HG03064 (cell line): ENCODE measurements around the gene CALHM3.
"Not testable (repeated sequence)": the region's sequence is repeated elsewhere in the genome, so short reads cannot be mapped to it uniquely, and the experiment has no call there.

ENCODE experiments used
- ATAC-seq: cut with Tn5 transposase; IDR thresholded peaks from one replicate; pipeline ENCODE4 v1.9.1; 2021; ENCODE audit warnings: low read depth; ENCODE audit not compliant: unreplicated experiment

CALHM3 gene, protein sequence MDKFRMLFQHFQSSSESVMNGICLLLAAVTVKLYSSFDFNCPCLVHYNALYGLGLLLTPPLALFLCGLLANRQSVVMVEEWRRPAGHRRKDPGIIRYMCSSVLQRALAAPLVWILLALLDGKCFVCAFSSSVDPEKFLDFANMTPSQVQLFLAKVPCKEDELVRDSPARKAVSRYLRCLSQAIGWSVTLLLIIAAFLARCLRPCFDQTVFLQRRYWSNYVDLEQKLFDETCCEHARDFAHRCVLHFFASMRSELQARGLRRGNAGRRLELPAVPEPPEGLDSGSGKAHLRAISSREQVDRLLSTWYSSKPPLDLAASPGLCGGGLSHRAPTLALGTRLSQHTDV

DNA sequence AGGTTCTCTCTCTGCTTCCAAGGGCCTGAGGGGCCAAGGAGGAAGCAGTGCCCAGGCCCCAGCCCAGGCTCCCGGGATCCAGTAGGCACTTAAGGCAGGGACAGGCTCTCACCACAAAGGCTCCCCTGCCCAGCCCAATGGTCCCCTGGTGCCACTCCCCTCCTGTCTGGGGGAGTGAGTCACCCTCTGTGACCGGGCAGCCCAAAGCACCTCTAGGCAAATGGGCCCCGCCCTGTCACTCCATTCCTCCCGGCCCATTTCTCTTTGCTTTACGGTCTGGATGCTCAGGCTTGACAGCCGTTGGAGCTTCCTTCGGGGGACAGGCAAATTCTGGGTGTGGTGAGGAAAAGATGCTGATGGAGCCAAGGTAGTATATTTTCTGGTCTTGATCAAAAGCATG lies at the start of gene CALHM3:
CALHM3 (minus strand) TSS at position 106 of the 400 bp plus-strand sequence. CDS start 208 bp downstream, outside the sequence.
- no peak for ATAC-seq

DNA sequence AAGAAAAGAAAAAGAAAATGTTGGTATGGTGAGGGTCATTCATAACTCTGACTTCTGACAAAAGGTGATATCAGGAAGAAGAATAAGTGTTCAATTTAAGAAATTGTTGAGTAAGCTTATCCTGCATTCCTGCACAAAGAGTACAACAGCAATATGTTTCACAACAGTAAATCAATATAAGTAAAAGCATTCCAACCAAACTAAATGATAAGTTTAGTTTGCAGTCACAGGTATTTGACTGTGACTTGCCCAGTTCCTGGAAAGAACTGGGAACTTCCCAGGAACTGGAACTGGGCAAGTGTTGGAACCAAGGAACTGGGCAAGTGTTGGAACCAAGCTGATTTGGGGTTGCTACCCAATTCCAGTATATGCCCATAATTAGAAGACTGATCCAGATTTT lies 49.5 kb upstream of the CALHM3 start:
- no peak for ATAC-seq

DNA sequence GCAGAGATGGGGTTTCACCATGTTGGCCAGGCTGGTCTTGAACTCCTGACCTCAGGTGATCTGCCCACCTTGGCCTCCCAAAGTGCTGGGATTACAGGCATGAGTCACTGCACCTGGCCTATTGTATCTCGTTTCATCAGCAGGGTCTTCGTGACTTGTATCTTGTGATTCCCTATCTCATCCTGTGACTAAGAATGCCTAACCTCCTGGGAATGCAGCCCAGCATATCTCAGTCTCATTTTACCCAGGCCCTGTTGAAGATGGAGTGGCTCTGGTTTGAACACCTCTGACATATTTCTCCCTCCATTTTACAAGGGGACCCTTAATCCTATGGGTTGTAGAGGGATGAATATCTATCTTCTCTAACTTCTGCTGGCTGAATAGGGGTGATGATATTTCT lies 48.4 kb upstream of the CALHM3 start:
- not testable (repeated sequence) for ATAC-seq

DNA sequence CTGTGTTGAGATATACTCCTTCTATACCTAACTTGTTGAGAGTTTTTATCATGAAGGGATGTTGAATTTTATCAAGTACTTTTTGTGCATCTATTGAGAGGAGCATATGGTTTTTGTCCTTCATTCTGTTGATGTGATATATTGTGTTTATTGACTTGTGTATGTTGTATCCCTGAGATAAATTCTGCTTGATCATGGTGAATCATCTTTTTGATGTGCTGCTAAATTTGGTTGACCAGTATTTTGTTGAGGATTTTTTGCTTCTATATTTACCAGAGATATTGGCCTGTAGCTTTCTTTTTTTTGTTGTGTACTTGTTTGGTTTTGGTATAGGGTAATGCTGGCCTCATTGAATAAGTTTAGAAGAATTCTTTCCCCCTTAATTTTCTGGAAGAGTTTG lies 46.9 kb upstream of the CALHM3 start:
- no peak for ATAC-seq

DNA sequence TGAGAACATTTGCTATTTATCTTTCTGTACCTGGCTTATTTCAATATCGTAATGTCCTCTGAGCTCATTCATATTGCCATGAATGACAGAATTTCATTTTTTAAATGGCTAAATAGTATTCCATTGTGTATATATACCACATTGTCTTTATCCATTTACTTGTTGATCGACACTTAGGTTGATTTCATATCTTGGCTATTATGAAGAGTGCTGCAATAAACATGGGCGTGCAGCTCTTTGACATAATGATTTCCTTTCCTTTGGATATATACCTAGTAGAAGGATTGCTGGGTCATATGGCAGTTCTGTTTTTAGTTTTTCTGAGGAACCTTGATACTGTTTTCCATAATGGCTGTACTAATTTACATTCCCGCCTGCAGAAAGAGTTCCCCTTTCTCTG lies 44.6 kb upstream of the CALHM3 start:
- no peak for ATAC-seq

DNA sequence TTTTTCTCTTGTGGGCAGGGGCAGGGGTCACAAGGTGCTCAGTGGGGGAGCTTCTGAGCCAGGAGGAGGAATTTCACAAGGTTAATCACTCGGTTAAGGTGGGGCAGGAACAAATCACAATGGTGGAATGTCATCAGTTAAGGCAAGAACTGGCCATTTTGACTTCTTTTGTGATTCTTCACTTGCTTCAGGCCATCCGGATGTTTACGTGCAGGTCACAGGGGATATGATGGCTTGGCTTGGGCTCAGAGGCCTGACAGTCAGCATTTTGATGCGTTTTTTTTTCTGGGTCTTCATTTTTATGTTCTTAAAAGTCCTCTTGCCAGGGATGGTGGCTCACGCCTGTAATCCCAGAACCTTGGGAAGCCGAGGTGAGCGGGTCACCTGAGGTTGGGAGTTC lies 43.0 kb upstream of the CALHM3 start:
- not testable (repeated sequence) for ATAC-seq

DNA sequence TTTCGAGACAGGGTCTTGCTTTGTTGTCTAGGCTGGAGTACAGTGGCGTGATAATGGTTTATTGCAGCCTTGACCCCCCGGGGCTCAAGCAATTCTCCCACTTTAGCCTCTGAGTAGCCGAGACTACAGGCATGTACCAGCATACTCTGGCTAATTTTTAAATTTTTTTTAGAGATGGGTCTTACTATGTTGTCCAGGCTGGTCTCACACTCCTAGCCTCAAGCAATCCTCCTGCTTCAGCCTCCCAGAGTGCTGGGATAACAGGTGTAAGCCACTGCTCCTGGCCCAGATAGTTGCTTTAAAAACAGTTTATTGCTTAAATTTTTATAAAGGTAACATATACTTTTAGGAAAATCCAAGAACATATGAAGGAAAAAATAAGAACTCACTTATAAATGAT lies 40.8 kb upstream of the CALHM3 start:
- no peak for ATAC-seq

DNA sequence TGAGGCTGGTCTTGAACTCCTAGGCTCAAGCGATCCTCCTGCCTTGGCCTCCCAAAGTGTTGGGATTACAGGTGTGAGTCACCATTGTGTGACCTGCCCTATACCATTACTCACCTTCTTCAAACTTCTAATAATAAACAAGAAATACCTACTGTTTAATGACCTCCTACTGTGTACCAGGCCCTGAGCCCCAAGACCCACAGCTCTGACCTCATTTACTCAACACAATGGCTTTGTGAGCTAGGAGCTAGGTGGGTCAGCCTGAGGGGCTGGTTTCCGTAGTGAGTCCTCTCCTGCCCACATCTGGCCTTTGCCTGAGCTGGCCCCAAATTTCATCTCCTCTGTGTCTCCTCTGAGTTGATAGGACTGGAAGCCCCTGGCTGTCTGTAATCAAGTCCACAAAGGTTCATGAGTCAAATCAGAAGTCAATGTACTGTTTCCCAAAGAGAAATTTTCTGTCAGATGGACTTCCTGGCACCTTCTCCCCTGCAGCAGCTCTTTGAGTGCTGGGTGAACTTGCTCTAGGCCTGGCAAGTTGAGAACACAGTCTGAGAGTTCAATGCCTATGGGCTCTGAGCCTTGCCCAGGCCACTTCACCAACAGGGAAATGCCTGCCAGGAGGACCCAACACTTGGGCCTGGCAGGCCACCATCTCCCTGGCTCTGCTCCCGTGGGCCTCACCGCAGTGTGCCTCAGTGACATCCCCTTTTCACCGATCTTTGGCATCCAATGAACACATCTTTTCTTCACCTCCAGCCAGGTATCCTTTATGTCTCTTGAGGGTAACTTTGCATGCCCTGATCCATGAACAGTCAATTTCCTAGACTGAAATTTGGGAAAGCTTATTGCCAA lies 38.4 kb upstream of the CALHM3 start:
- no peak for ATAC-seq

DNA sequence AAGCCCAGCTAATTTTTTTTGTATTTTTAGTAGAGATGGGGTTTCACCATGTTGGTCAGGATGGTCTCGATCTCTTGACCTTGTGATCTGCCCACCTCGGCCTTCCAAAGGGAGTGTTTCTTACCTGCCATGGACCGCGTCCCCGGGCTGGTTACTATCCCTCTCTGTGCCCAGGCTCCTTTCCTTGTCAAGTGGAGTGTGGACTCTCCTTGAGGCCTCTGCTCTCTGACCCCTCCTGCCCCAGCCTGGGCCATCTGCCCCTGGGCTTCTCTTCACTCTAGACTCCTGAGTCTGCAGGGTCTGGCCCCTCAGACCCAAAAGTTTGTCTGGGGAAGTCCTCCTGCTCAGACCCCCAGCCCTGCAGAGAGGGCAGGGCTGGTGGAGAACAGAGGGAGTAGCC lies 35.2 kb upstream of the CALHM3 start:
- ATAC-seq, result no peak

DNA sequence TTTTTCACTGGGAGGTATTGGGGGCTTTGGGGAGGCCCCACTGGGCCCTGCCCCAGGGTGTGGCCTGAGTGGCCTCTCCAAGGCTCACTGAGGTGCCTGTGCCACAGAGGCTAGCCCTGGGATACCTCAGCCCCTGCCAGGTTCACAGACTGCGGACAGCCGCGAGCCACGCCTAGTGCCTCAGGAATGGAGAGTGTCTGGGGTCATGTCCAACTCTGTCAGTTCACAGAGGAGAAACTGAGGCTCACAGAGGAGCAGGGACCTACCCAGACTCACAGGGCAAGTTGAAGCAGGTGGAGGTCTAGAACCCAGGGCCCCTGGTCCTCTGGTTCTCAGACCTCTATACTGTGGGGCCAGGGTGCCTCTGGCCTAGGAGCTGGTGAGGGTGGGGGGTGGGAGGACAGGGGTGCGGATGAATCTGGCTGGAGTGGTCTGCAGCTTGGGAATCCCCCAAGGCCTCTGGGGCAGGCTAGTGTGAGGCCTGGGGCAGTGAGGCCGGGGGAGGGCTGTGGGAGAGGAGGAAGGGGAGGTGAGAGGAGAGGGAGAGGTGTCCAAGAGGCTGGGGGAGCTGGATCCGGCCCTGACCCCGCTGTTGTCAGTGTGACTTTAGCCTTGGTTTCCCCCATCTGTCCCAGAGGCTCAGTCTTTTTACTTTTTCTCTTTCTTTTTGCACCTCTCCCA lies 34.5 kb upstream of the CALHM3 start:
- no peak for ATAC-seq

DNA sequence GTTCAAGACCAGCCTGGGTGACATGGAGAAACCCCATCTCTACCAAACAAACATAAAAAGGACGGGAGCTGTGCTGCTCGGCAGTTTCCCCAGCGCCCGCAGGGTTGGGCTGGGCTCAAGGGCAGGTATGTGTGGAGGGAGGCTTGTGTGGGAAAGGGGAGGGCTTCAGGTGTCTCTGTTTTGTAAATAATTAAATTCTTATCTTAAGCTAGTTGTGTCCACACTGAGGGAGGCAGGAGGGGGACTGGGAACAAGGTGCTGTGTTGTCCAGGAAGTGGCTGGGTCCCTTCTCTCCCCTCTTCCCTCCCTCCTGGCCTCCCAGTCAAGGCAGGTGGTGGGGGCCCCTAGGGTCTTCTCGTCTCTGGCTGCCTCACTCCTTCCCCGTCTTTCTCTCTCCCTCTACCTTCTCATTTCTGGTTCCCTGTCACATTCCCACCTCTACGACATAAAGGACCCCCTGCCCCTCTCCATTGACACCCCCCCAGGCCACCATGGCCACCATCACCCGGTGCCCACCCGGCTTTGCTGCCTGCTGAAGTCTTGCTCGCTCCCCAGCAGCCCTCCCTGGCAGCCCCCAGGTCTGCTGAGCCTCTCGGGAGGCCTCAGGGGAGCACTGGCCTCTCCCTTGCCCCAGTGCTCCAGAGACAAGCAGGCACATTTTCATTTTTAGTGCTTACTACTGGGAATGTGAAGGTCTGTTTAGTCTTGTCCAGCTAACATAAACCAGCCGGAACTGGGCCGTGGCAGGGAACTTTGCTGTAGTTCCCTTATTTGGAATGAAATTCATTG lies 33.7 kb upstream of the CALHM3 start:
- no peak for ATAC-seq

DNA sequence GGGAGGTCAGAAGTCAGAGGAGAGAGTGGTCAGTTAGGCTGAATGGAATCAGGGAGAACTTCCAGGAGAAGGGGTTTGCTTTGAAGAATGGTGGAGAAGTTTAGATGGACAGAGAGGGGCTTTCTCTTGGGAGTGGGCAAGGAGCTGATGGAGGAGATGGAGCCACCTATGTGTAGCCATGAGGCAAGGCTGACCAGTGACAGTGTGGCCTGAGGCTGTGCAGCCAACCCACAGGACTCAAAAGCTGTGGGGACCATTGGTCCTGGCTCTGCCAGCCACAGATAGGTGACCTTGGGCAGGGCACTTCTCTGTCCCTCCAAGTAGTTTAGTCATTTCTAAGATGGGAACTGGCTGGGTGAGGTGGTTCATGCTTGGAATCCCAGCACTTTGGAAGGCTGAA lies 33.1 kb upstream of the CALHM3 start:
- ATAC-seq, result no peak

DNA sequence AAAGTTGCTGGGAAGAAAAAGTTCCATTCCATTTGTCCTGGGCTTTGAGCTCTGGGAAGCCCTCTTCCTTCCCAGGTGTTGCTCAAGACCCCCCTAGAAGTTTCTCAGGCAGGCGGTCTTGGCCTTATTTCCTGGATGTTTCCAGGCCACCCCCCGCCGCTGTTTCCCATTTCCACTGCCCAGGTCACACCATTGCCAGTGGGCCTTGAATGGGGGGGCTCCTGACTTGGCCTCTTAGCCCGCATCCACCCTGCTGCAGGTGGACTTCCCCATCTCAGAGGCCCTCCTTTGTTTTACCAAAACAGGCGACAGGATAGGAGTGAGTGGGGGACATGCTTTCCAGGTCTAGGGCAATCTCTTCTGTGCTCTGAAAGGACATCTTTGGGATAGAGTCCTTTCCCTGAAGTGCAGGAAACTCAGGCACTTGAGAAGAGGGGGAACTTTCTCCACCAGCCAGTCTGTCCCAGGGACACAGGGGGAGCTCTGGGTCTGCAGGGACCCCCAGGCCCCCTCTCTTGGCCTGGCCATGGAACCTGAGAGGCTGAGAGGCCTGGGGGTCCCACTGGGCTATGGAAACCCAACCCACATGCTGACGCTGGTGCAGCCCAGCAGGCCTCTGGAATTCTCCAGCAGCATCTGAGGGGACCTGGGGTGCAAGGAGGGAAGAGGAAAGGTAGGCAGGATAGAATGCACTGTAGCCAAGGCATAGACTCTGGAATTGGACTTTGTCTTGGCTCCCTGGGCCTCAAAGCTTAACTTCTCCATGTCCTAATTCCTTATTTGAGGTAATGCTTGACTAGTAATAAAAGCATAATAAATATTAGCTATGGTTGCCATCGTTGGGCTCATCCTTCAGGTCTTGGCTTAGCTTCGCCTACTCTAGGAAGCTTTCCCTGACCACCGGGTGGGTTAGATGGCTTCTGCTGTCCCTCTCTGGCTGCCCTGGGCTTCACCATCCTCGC lies 32.0 kb upstream of the CALHM3 start:
- ATAC-seq, result no peak

DNA sequence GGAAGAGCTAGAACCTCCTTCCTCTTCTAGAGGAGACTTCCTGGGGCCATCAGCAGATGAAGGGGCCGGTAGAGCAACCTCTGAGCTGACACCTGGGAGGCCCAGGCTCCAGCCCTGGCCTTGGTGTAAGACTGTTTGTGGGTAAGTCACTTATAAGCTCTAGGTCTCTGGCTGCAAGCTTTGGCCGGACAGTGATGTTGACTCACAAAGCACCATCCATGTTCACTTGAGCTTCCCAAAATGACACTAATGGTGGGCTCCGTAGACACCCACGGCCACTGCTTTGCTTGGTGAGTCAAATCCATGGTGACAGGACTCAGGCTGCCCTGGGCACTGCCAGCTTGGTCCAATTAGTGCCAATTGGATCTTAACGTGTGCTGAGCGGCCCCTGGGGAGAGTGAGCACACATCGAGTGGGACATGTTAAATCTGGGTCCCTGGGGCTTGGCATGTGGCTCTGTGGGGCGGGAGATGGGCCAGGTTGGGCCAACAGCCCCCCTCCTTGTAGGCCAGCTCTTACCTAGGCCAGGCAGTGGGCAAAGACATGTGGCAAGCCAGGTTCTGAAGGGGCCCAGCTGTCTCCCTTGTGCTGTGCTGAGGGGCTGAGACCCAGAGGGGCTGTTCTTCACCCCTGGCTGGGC lies 31.1 kb upstream of the CALHM3 start:
- ATAC-seq, result no peak

DNA sequence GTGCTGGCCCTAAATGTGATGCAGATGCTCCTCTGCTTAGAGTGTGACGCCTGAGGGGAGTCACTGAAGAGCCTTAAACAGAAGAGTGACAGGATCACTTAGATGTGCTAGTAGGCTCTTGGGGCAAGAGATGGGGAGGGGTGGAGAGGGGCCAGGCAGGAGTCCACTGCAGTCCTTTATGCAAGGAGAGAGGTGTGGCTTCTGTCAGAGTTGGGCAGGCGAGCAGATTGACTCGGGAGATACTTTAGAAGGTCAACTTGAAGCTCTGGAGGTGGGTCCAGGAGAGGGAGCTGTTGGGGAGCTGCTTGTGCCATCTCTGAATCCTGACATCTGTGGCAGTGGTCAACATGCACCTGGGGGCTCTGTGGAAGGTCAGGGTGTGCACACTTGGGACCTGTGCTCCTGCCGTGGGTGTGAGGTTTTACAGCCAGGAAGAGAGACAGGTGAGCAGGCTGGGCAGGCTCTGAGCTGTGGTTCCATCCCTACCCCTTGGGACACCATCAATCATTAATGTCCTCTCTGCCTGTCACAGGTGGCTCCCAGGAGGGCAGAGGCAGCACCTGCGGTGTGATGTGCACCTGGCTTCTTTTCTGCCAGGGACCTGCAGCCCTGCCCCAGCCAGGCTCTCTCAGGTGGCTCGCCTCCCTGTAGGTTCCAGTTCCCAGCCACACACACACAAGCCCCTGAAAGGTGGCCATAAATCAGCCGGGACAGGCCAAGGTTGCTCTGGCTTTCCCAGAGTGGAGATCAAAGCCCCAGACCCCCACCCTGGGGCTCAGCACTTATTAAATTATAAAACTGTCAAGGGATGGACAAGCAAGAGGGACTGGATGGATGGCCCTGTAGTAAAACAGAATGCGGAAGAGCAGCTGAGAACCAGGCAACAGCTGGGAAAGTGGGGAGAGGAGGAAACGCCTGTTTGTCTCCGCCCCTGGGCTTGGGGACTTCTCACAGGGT lies 28.5 kb upstream of the CALHM3 start:
- no peak for ATAC-seq

DNA sequence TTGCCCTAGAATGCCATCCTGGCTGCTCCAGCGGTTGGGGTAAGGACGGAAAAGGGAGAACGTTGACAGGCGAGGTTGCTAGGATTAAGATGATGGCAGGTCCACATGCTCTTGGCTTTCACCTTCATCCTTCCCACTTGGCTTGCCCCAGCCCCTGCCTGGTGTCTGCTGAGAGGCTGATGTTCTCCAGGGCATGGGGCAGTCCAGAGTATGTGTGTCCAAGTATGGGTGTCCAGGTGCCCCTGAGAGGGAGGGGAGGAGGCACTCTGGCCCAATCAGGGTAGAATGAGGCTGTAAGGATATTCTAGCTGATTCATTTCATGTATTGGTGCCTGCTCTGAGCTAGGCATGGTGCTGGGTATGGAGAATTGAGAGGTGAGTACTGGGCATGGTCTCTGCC lies 27.0 kb upstream of the CALHM3 start:
- ATAC-seq, result no peak

DNA sequence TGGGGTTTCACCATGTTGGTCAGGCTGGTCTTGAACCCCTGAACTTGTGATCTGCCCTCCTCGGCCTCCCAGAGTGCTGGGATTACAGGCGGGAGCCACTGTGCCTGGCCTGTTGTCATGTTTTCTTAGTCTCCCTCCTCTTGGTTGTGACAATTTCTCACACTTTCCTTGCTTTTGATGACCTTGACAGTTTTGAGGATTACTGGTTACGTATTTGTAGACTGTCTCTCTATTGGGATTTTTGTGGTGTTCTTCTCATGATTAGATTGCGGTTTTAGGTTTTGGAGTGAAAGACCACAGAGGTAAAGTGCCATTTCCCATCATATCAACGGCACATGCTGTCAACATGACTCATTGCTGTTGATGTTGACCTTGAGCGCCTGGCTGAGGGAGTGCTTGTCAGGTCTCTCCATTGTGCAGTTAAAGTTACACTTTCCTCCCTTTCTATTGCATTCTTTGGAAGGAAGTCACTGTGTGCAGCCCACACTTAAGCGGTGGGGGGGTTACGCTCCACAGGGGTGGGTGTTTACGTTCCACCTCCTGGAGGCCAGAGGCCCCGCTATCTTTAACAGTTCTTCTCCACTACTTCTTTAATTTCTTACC lies 25.2 kb upstream of the CALHM3 start:
- no peak for ATAC-seq
